ENCODE measurements around the gene AAR2.

Gene AAR2

DNA sequence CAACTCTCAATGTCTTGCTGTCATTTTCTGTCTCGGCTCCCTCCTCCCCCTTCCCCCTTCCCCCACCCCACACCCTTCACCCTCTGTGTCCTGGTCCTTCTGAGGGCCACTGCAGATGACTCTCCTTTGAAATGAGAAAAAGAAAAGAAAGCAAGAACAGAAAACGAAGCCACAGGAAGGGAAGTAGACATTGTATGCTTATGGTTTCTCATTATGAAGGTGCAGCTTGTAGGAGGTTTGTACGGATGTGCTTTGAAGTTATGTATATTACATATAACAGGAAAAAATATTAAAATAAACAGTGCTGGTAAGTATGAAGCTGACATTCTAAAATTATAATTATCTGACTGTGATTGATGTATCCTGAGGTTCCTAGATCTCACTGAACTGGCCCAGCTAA lies 6.3 kb upstream of the AAR2 start:
- DNase-seq (ENCODE audit: low read depth, low spot score): no peak
- in situ Hi-C loops (cut with HindIII; ENCODE audit: low sequenced_read_pairs): no loop called here
- H3K4me3 ChIP-seq (ENCODE audit: low read depth, low read length): no peak overlapping the region
- no peak for TF ChIP-seq CTCF (IDR thresholded peaks at IDR 0.05; ENCODE audit: low read depth, low read length)

GRCh38 chr20:36231331-36231730 lies 4.9 kb upstream of the AAR2 start:
- no peak overlapping the region for H3K4me3 ChIP-seq (ENCODE audit: low read depth, low read length)
- in situ Hi-C loops (cut with HindIII; ENCODE audit: low sequenced_read_pairs): no loop called here
- no peak for TF ChIP-seq CTCF (IDR thresholded peaks at IDR 0.05; ENCODE audit: low read depth, low read length)
- DNase-seq (ENCODE audit: low read depth, low spot score): no peak

DNA sequence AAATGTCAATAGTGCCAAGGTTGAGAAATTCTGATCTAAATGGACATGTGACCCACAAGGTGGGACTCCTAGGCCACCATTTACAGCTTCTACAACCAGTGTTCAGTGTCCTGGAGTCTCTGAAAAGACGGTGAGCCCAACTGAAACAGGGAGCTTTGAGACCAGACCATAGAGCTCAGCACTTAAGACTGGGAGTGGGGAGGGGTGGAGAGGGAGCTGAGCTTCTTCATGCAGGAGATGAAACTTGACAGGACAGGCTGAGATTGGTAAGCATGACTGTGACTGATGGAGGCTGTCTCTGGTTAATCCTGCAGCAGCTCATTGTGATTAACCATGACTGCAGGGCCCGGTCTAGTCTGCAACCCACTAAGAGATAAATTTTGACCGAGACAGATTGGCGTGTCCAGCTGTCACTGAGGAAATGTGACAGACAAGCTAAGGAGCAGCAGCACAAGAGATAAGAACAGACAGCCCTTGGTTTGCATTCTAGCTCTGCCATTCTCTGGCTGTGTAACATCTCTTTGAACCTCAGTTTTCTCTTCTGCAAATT lies 1.4 kb upstream of the AAR2 start:
- no peak overlapping the region for H3K4me3 ChIP-seq (ENCODE audit: low read depth, low read length)
- TF ChIP-seq CTCF (IDR thresholded peaks at IDR 0.05; ENCODE audit: low read depth, low read length): no peak
- in situ Hi-C loops (cut with HindIII; ENCODE audit: low sequenced_read_pairs): no loop called here
- no peak for DNase-seq (ENCODE audit: low read depth, low spot score)

DNA sequence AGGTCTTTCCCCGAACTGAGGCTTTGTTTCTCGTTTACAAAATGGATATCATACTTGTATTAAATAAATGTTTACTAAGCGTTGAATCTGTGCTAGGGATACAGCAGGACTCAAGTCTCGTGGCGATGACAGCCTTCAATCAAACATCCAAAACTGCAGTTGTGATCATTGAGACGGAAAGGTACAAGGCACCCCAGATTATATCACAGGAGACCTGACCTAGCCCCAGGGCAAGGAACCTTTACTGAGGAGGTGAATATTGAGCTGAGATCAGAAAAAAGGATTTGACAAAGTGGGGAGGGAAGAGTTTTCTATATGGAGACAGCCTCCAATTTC lies 476 bp downstream of the AAR2 start:
- TF ChIP-seq CTCF (IDR thresholded peaks at IDR 0.05; ENCODE audit: low read depth, low read length): no peak
- peak overlapping the region; percentile 65 for H3K4me3 ChIP-seq (ENCODE audit: low read depth, low read length)
- no peak for DNase-seq (ENCODE audit: low read depth, low spot score)
- in situ Hi-C loops (cut with HindIII; ENCODE audit: low sequenced_read_pairs): no loop called here

DNA sequence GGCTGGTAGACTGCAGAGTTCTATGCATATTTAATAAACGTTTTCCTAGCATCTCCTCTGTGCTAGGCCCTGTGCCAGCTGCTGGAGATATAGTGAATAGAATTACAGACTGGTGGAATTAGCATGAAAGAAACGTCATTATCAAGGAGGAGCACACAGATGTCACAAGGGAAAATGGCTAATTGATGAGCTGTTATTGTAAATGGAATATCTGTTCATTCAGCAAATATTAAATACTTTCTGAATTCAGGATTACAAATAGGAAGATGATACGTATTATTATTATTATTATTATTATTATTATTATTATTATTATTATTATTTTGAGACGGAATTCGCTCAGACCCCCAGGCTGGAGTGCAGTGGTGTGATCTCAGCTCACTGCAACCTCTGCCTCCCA lies 1.2 kb downstream of the AAR2 start:
- DNase-seq (ENCODE audit: low read depth, low spot score): no peak
- no peak for TF ChIP-seq CTCF (IDR thresholded peaks at IDR 0.05; ENCODE audit: low read depth, low read length)
- H3K4me3 ChIP-seq (ENCODE audit: low read depth, low read length): peak overlapping the region; percentile 65
- in situ Hi-C loops (cut with HindIII; ENCODE audit: low sequenced_read_pairs): no loop called here

- in situ Hi-C loops (cut with HindIII; ENCODE audit: low sequenced_read_pairs): no loop called here
- no peak overlapping the region for H3K4me3 ChIP-seq (ENCODE audit: low read depth, low read length)
- DNase-seq (ENCODE audit: low read depth, low spot score): no peak
- no peak for TF ChIP-seq CTCF (IDR thresholded peaks at IDR 0.05; ENCODE audit: low read depth, low read length)
These were observed 1.9 kb downstream of the AAR2 start for GRCh38 chr20:36238153-36238552.

DNA sequence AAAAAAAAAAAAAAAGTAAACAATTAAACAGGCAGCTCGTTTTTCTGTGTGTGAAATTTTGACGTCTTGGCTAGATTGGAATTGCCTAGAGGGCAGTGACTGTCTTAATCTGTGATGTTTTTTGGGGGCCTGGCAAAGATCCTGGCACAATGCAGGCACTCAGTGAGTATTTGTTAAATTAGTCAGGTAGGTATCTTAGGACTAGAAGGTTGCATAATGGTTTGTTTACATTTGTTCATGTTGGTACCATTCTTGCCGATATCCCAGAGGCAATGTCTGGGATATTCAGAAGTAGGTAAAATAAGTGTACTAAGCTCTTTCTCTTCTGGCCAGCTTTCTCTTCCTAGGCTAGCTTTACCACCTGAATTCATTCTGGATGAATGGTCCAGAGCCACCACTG lies 2.5 kb downstream of the AAR2 start:
- no peak for DNase-seq (ENCODE audit: low read depth, low spot score)
- TF ChIP-seq CTCF (IDR thresholded peaks at IDR 0.05; ENCODE audit: low read depth, low read length): no peak
- no peak overlapping the region for H3K4me3 ChIP-seq (ENCODE audit: low read depth, low read length)
- in situ Hi-C loops (cut with HindIII; ENCODE audit: low sequenced_read_pairs): no loop called here

Data from astrocyte of the spinal cord (primary cell).